Measurements from ENCODE around the gene PRKAA2. TPM values are rescaled to one million over a fixed set of nuclear protein-coding genes. Genes with fewer than 3 reads are reported as not detected.
A peak's percentile ranks its signal among the peaks of the same experiment; 100 is the strongest.

Gene PRKAA2
- polyA plus RNA-seq, 1 donor, result 5.3 TPM

GRCh38 chr1:56710646-56711045 lies 65.5 kb downstream of the PRKAA2 start:
- H3K9me3 ChIP-seq (ENCODE audit: control insufficient read depth, low read depth, low read length), result no peaks in the 10 kb centered on the region
- no peak for DNase-seq
- no peaks in the 10 kb centered on the region for H3K27me3 ChIP-seq (ENCODE audit: control insufficient read depth, insufficient read depth, low read length)
- H3K4me3 ChIP-seq (ENCODE audit: low read length), result no peak overlapping the region
- no peak overlapping the region for H3K27ac ChIP-seq (ENCODE audit: low read length)
- no peaks in the 10 kb centered on the region for H3K36me3 ChIP-seq (ENCODE audit: control insufficient read depth, insufficient read depth, low read length)
- no peaks in the 10 kb centered on the region for H3K4me1 ChIP-seq (ENCODE audit: control insufficient read depth, insufficient read depth, low read length)

GRCh38 chr1:56712150-56712549 lies 67.0 kb downstream of the PRKAA2 start:
- Histone ChIP-seq H3K27me3 (ENCODE audit: control insufficient read depth, insufficient read depth, low read length) (no peaks in the 10 kb centered on the region), H3K27ac (ENCODE audit: low read length) (no peak overlapping the region), H3K9me3 (ENCODE audit: control insufficient read depth, low read depth, low read length) (no peaks in the 10 kb centered on the region), H3K4me1 (ENCODE audit: control insufficient read depth, insufficient read depth, low read length) (no peaks in the 10 kb centered on the region), H3K4me3 (ENCODE audit: low read length) (no peak overlapping the region), H3K36me3 (ENCODE audit: control insufficient read depth, insufficient read depth, low read length) (no peaks in the 10 kb centered on the region)
- DNase-seq, result no peak
- WGBS (ENCODE audit: insufficient coverage, low lambda C conversion rate), result no CpG with 5 or more reads among the region's 1 CpG

- DNase-seq, result no peak
- H3K4me1 ChIP-seq (ENCODE audit: control insufficient read depth, insufficient read depth, low read length), result no peaks in the 10 kb centered on the region
- H3K9me3 ChIP-seq (ENCODE audit: control insufficient read depth, low read depth, low read length), result no peaks in the 10 kb centered on the region
- H3K27ac ChIP-seq (ENCODE audit: low read length), result no peak overlapping the region
- H3K36me3 ChIP-seq (ENCODE audit: control insufficient read depth, insufficient read depth, low read length), result no peaks in the 10 kb centered on the region
- WGBS (ENCODE audit: insufficient coverage, low lambda C conversion rate), result 87% methylated on average over 1 of the region's 1 CpG
- H3K4me3 ChIP-seq (ENCODE audit: low read length), result no peak overlapping the region
- H3K27me3 ChIP-seq (ENCODE audit: control insufficient read depth, insufficient read depth, low read length), result no peaks in the 10 kb centered on the region
Observed at GRCh38 chr1:56713112-56713511, 68.0 kb downstream of the PRKAA2 start.

GRCh38 chr1:56715156-56715555 lies 70.0 kb downstream of the PRKAA2 start:
- Histone ChIP-seq H3K27me3 (ENCODE audit: control insufficient read depth, insufficient read depth, low read length) (no peaks in the 10 kb centered on the region), H3K4me3 (ENCODE audit: low read length) (no peak overlapping the region), H3K36me3 (ENCODE audit: control insufficient read depth, insufficient read depth, low read length) (no peaks in the 10 kb centered on the region), H3K9me3 (ENCODE audit: control insufficient read depth, low read depth, low read length) (no peaks in the 10 kb centered on the region), H3K27ac (ENCODE audit: low read length) (no peak overlapping the region), H3K4me1 (ENCODE audit: control insufficient read depth, insufficient read depth, low read length) (no peaks in the 10 kb centered on the region)
- WGBS (ENCODE audit: insufficient coverage, low lambda C conversion rate), result no CpG with 5 or more reads among the region's 1 CpG
- no peak for DNase-seq

GRCh38 chr1:56719171-56719570 lies 74.1 kb downstream of the PRKAA2 start:
- Histone ChIP-seq H3K4me3 (ENCODE audit: low read length) (no peak overlapping the region), H3K4me1 (ENCODE audit: control insufficient read depth, insufficient read depth, low read length) (no peaks in the 10 kb centered on the region), H3K27me3 (ENCODE audit: control insufficient read depth, insufficient read depth, low read length) (no peaks in the 10 kb centered on the region), H3K9me3 (ENCODE audit: control insufficient read depth, low read depth, low read length) (no peaks in the 10 kb centered on the region), H3K36me3 (ENCODE audit: control insufficient read depth, insufficient read depth, low read length) (no peaks in the 10 kb centered on the region), H3K27ac (ENCODE audit: low read length) (no peak overlapping the region)
- no peak for DNase-seq
- no CpG with 5 or more reads among the region's 1 CpG for WGBS (ENCODE audit: insufficient coverage, low lambda C conversion rate)

- H3K36me3 ChIP-seq (ENCODE audit: control insufficient read depth, insufficient read depth, low read length), result no peaks in the 10 kb centered on the region
- no peak for DNase-seq
- H3K27ac ChIP-seq (ENCODE audit: low read length), result no peak overlapping the region
- no peak overlapping the region for H3K4me3 ChIP-seq (ENCODE audit: low read length)
- no peaks in the 10 kb centered on the region for H3K4me1 ChIP-seq (ENCODE audit: control insufficient read depth, insufficient read depth, low read length)
- H3K27me3 ChIP-seq (ENCODE audit: control insufficient read depth, insufficient read depth, low read length), result peaks cover 2% of the 10 kb centered on the region
- no peaks in the 10 kb centered on the region for H3K9me3 ChIP-seq (ENCODE audit: control insufficient read depth, low read depth, low read length)
Observed at GRCh38 chr1:56726706-56727105, 81.6 kb downstream of the PRKAA2 start.

- Histone ChIP-seq H3K9me3 (ENCODE audit: control insufficient read depth, low read depth, low read length) (no peaks in the 10 kb centered on the region), H3K27ac (ENCODE audit: low read length) (no peak overlapping the region), H3K4me1 (ENCODE audit: control insufficient read depth, insufficient read depth, low read length) (no peaks in the 10 kb centered on the region), H3K36me3 (ENCODE audit: control insufficient read depth, insufficient read depth, low read length) (no peaks in the 10 kb centered on the region), H3K27me3 (ENCODE audit: control insufficient read depth, insufficient read depth, low read length) (peaks cover 2% of the 10 kb centered on the region), H3K4me3 (ENCODE audit: low read length) (no peak overlapping the region)
- WGBS (ENCODE audit: insufficient coverage, low lambda C conversion rate), result 100% methylated on average over 2 of the region's 2 CpGs
- DNase-seq, result no peak
Observed at GRCh38 chr1:56728964-56729363, 83.8 kb downstream of the PRKAA2 start.

- Histone ChIP-seq H3K4me3 (ENCODE audit: low read length) (no peak overlapping the region), H3K36me3 (ENCODE audit: control insufficient read depth, insufficient read depth, low read length) (no peaks in the 10 kb centered on the region), H3K9me3 (ENCODE audit: control insufficient read depth, low read depth, low read length) (no peaks in the 10 kb centered on the region), H3K27ac (ENCODE audit: low read length) (no peak overlapping the region), H3K4me1 (ENCODE audit: control insufficient read depth, insufficient read depth, low read length) (no peaks in the 10 kb centered on the region), H3K27me3 (ENCODE audit: control insufficient read depth, insufficient read depth, low read length) (no peaks in the 10 kb centered on the region)
- WGBS (ENCODE audit: insufficient coverage, low lambda C conversion rate), result 90% methylated on average over 2 of the region's 3 CpGs
- DNase-seq, result no peak
Observed at GRCh38 chr1:56745231-56745630, 100.1 kb downstream of the PRKAA2 start.

- H3K4me1 ChIP-seq (ENCODE audit: control insufficient read depth, insufficient read depth, low read length), result no peaks in the 10 kb centered on the region
- WGBS (ENCODE audit: insufficient coverage, low lambda C conversion rate), result no CpG with 5 or more reads among the region's 1 CpG
- H3K36me3 ChIP-seq (ENCODE audit: control insufficient read depth, insufficient read depth, low read length), result no peaks in the 10 kb centered on the region
- no peaks in the 10 kb centered on the region for H3K9me3 ChIP-seq (ENCODE audit: control insufficient read depth, low read depth, low read length)
- no peaks in the 10 kb centered on the region for H3K27me3 ChIP-seq (ENCODE audit: control insufficient read depth, insufficient read depth, low read length)
- peak; percentile 38 to 68 for DNase-seq
- no peak overlapping the region for H3K27ac ChIP-seq (ENCODE audit: low read length)
- no peak overlapping the region for H3K4me3 ChIP-seq (ENCODE audit: low read length)
Observed at GRCh38 chr1:56754708-56755479, 109.8 kb downstream of the PRKAA2 start.

- H3K4me1 ChIP-seq (ENCODE audit: control insufficient read depth, insufficient read depth, low read length), result no peaks in the 10 kb centered on the region
- no peak overlapping the region for H3K27ac ChIP-seq (ENCODE audit: low read length)
- H3K36me3 ChIP-seq (ENCODE audit: control insufficient read depth, insufficient read depth, low read length), result no peaks in the 10 kb centered on the region
- no peak for DNase-seq
- H3K27me3 ChIP-seq (ENCODE audit: control insufficient read depth, insufficient read depth, low read length), result no peaks in the 10 kb centered on the region
- 100% methylated on average over 1 of the region's 2 CpGs for WGBS (ENCODE audit: insufficient coverage, low lambda C conversion rate)
- no peak overlapping the region for H3K4me3 ChIP-seq (ENCODE audit: low read length)
- H3K9me3 ChIP-seq (ENCODE audit: control insufficient read depth, low read depth, low read length), result no peaks in the 10 kb centered on the region
Observed at GRCh38 chr1:56755911-56756310, 110.8 kb downstream of the PRKAA2 start.

GRCh38 chr1:56758135-56758534 lies 113.0 kb downstream of the PRKAA2 start:
- DNase-seq, result peak in 1 of 2 donors; percentile 31
- no peak overlapping the region for H3K4me3 ChIP-seq (ENCODE audit: low read length)
- H3K4me1 ChIP-seq (ENCODE audit: control insufficient read depth, insufficient read depth, low read length), result no peaks in the 10 kb centered on the region
- H3K27ac ChIP-seq (ENCODE audit: low read length), result no peak overlapping the region
- no peaks in the 10 kb centered on the region for H3K36me3 ChIP-seq (ENCODE audit: control insufficient read depth, insufficient read depth, low read length)
- no peaks in the 10 kb centered on the region for H3K9me3 ChIP-seq (ENCODE audit: control insufficient read depth, low read depth, low read length)
- H3K27me3 ChIP-seq (ENCODE audit: control insufficient read depth, insufficient read depth, low read length), result no peaks in the 10 kb centered on the region

All from large intestine (tissue), 3 donors.